ENCODE results near the gene CFAP251. TPM values are rescaled to one million over a fixed set of nuclear protein-coding genes. Genes with fewer than 3 reads are reported as not detected.

The CFAP251 gene
- total and polyA plus RNA-seq, 2 donors (not counting 3 experiments of a cell fraction or from before 2014, with no cell fraction given), result 3.3 to 4.0 TPM

- Histone ChIP-seq H3K4me3 (replicated peaks in 1 of 3; ENCODE audit: insufficient read depth in 1 of 3, low read depth in 1 of 3, low read length in 3 of 3) (no peak overlapping the region), H3K27ac (ENCODE audit: insufficient read depth, low read depth, low read length) (no peak overlapping the region), H3K9me1 (replicated peaks; ENCODE audit: control insufficient read depth, extremely low read depth, insufficient read depth, low read length) (no peaks in the 10 kb centered on the region), H3K4me2 (ENCODE audit: insufficient read depth, low read length) (no peak overlapping the region), H2AFZ (ENCODE audit: low read depth, low read length) (no peak overlapping the region), H3K79me2 (ENCODE audit: control insufficient read depth, insufficient read depth, low read length) (no peaks in the 10 kb centered on the region), H3K4me1 (ENCODE audit: control insufficient read depth, extremely low read depth, insufficient read depth, low read length) (no peaks in the 10 kb centered on the region), H4K20me1 (replicated peaks; ENCODE audit: control insufficient read depth, extremely low read depth, insufficient read depth, low read length) (no peaks in the 10 kb centered on the region), H3K27me3 (ENCODE audit: control insufficient read depth in 2 of 2, insufficient read depth in 2 of 2, low read length in 2 of 2) (no peaks in the 10 kb centered on the region), H3K36me3 (ENCODE audit: control insufficient read depth in 2 of 2, extremely low read depth in 1 of 2, insufficient read depth in 2 of 2, low read length in 2 of 2) (no peaks in the 10 kb centered on the region), H3K9me3 (replicated peaks; ENCODE audit: control insufficient read depth, insufficient read depth, low read length) (no peaks in the 10 kb centered on the region), H3K9ac (replicated peaks; ENCODE audit: extremely low read depth, insufficient read depth, low read length) (no peak overlapping the region)
- BruUV-seq (replicated peaks), result no TSS peak
- no peak for FAIRE-seq
- dilution Hi-C loops (cut with MboI; ENCODE audit: extremely low pct_ligation_motif_present, low sequenced_read_pairs) (no loop called here), intact Hi-C loops (cut with micrococcal nuclease) (no loop called here)
- DNase-seq (ENCODE audit: low read depth, low spot score), result no peak
- TF ChIP-seq JUN (IDR thresholded peaks at IDR 0.05; ENCODE audit: borderline replicate concordance, insufficient read depth, insufficient read length, low read depth), result no peak
- TF ChIP-seq CTCF (IDR thresholded peaks at IDR 0.05; ENCODE audit: extremely low read depth in 1 of 2, insufficient read depth in 1 of 2, low read depth in 1 of 2, low read length in 2 of 2), result no peak
- no peak for TF ChIP-seq MAX (IDR thresholded peaks at IDR 0.05; ENCODE audit: insufficient read depth, insufficient read length)
- no peak for TF ChIP-seq POLR2AphosphoS5 (IDR thresholded peaks at IDR 0.05; ENCODE audit: insufficient read depth, low read depth, low read length)
- TF ChIP-seq MYC (IDR thresholded peaks at IDR 0.05; ENCODE audit: low read depth, low read length), result no peak
- no peak for TF ChIP-seq EZH2 (IDR thresholded peaks at IDR 0.05; ENCODE audit: borderline replicate concordance, low read depth, low read length, severe bottlenecking)
- no peak for TF ChIP-seq GATA2 (IDR thresholded peaks at IDR 0.05; ENCODE audit: insufficient read depth, insufficient read length, low read depth, low read length)
- no peak for TF ChIP-seq POLR2A (IDR thresholded peaks at IDR 0.05; ENCODE audit: low read depth, low read length)
- TF ChIP-seq FOS (IDR thresholded peaks at IDR 0.05; ENCODE audit: borderline replicate concordance, insufficient read depth, low read length), result no peak
- ChIA-PET CTCF (interaction anchor here (1.3 kb wide), 1 partner anchor 10 kb away, joined by 4 read pairs; no protein-coding TSS in a partner anchor), POLR2A (no interaction called here)
These were observed 44.3 kb upstream of the CFAP251 start for GRCh38 chr12:121874071-121874470.
